Neutrophil (primary cell): ENCODE measurements around the gene OR10A4.

Experiments
- H3K27ac ChIP-seq: fragments of 200-600 bp; sonication (generic); 2 replicates; pipeline ENCODE4 v1.5.1; 2016; ENCODE audit warnings: mild to moderate bottlenecking, moderate library complexity
- H3K27me3 ChIP-seq: fragments of 200-600 bp; sonication (generic); 2 replicates; pipeline ENCODE4 v1.6.0; 2016; ENCODE audit warnings: mild to moderate bottlenecking
- H3K36me3 ChIP-seq: fragments of 200-600 bp; sonication (generic); 2 replicates; pipeline ENCODE4 v1.5.1; 2017
- H3K4me1 ChIP-seq, 2 experiments: fragments of 200-600 bp in 1 of 2; sonication (generic) in 1 of 2; 1 replicate in 1 of 2; 2 replicates in 1 of 2; pipeline versions ENCODE4 v1.5.1 to v1.6.1; 2013 to 2016; ENCODE audit warnings: low read depth in 1 of 2, low read length in 1 of 2, mild to moderate bottlenecking in 1 of 2, moderate library complexity in 1 of 2; ENCODE audit not compliant: control insufficient read depth in 1 of 2, insufficient read depth in 1 of 2
- H3K4me3 ChIP-seq, 2 experiments: fragments of 200-600 bp in 1 of 2; sonication (generic) in 1 of 2; 1 replicate in 1 of 2; 2 replicates in 1 of 2; pipeline ENCODE4 v1.5.1; 2013 to 2016; ENCODE audit warnings: low read depth in 1 of 2, low read length in 1 of 2, mild to moderate bottlenecking in 1 of 2, moderate library complexity in 1 of 2
- H3K9me3 ChIP-seq: fragments of 200-600 bp; sonication (generic); 2 replicates; pipeline ENCODE4 v1.5.1; 2016
- CTCF ChIP-seq: fragments of 200-600 bp; sonication (generic); IDR thresholded peaks from 2 replicates; pipeline ENCODE4 v1.5.1; 2016; ENCODE audit warnings: antibody characterized with exemption

OR10A4 gene

DNA sequence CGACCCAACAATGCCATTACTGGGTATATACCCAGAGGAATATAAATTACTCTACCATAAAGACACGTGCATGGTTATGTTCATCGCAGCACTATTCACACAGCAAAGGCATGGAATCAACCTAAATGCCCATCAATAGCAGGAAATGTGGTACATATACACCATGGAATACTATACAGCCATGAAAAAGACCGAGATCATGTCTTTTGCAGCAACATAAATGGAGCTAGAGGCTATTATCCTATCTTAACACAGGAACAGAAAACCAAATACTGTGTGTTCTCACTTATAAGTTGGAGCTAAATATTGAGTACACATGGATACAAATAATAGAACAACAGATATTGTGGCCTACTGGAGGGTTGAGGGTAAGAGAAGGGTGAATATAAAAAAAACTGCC lies 12.4 kb downstream of the OR10A4 start:
- Histone ChIP-seq H3K4me1 (no peaks in the 10 kb centered on the region), H3K9me3 (no peaks in the 10 kb centered on the region), H3K4me3 (no peak overlapping the region), H3K27ac (no peak overlapping the region), H3K36me3 (no peaks in the 10 kb centered on the region), H3K27me3 (peaks cover 3% of the 10 kb centered on the region)
- TF ChIP-seq CTCF: no peak

- TF ChIP-seq CTCF: no peak
- Histone ChIP-seq H3K27me3 (no peaks in the 10 kb centered on the region), H3K9me3 (no peaks in the 10 kb centered on the region), H3K27ac (no peak overlapping the region), H3K36me3 (no peaks in the 10 kb centered on the region), H3K4me1 (no peaks in the 10 kb centered on the region), H3K4me3 (no peak overlapping the region)
Observed at GRCh38 chr11:6889835-6890234, 13.4 kb downstream of the OR10A4 start.

GRCh38 chr11:6892400-6892799 lies 16.0 kb downstream of the OR10A4 start, which contains the start of gene OR2D2:
OR2D2 (minus strand) TSS chr11:6892500; CDS start chr11:6892500, 0 bp downstream.
- Histone ChIP-seq H3K36me3 (no peaks in the 10 kb centered on the region), H3K4me3 (no peak within 1 kb of the TSS), H3K27ac (no peak within 1 kb of the TSS), H3K27me3 (no peaks in the 10 kb centered on the region), H3K9me3 (no peaks in the 10 kb centered on the region), H3K4me1 (no peaks in the 10 kb centered on the region)
- no peak for TF ChIP-seq CTCF

- Histone ChIP-seq H3K27ac (no peak overlapping the region), H3K27me3 (no peaks in the 10 kb centered on the region), H3K9me3 (no peaks in the 10 kb centered on the region), H3K36me3 (no peaks in the 10 kb centered on the region), H3K4me3 (no peak overlapping the region), H3K4me1 (no peaks in the 10 kb centered on the region)
- no peak for TF ChIP-seq CTCF
Observed at GRCh38 chr11:6894097-6894496, 17.7 kb downstream of the OR10A4 start.

GRCh38 chr11:6895010-6895409 lies 18.6 kb downstream of the OR10A4 start:
- H3K4me1 ChIP-seq: no peaks in the 10 kb centered on the region
- TF ChIP-seq CTCF: no peak
- H3K27me3 ChIP-seq: no peaks in the 10 kb centered on the region
- no peak overlapping the region for H3K4me3 ChIP-seq
- no peaks in the 10 kb centered on the region for H3K36me3 ChIP-seq
- no peaks in the 10 kb centered on the region for H3K9me3 ChIP-seq
- H3K27ac ChIP-seq: no peak overlapping the region

GRCh38 chr11:6898911-6899310 lies 22.5 kb downstream of the OR10A4 start:
- Histone ChIP-seq H3K4me1 (no peaks in the 10 kb centered on the region), H3K4me3 (no peak overlapping the region), H3K27ac (no peak overlapping the region), H3K9me3 (no peaks in the 10 kb centered on the region), H3K27me3 (no peaks in the 10 kb centered on the region), H3K36me3 (no peaks in the 10 kb centered on the region)
- no peak for TF ChIP-seq CTCF
